ENCODE data around the gene PADI1. TPM values are rescaled to one million over a fixed set of nuclear protein-coding genes. Genes with fewer than 3 reads are reported as not detected.

PADI1 gene
- total RNA-seq, 1 experiment from 2014 or later: 0.37 TPM

- no peak overlapping the region for H3K4me3 ChIP-seq (replicated peaks in 1 of 2; ENCODE audit: low read depth in 1 of 2, low read length in 2 of 2)
- H3K36me3 ChIP-seq (ENCODE audit: control insufficient read depth in 1 of 2, insufficient read depth in 2 of 2, low read length in 2 of 2): no peaks in the 10 kb centered on the region
- no peak overlapping the region for H3K4me2 ChIP-seq (ENCODE audit: low read length)
- ATAC-seq (no peak), DNase-seq (ENCODE audit: low read depth, low spot score) (no peak)
- no peak overlapping the region for H3K9ac ChIP-seq (ENCODE audit: low read length)
- ChIA-PET POLR2A (no interaction called here), CTCF (no interaction called here), RAD21 (ENCODE audit: low non-redundant PET in 1 of 2, low total read pairs in 2 of 2, uncharacterized antibody in 2 of 2, unreplicated experiment in 2 of 2) (no interaction called here)
- TF ChIP-seq REST (IDR thresholded peaks at IDR 0.05; ENCODE audit: low read depth) (no peak), ZFX (IDR thresholded peaks at IDR 0.05) (no peak), CEBPB (IDR thresholded peaks at IDR 0.05; ENCODE audit: low read depth) (no peak), POLR2AphosphoS5 (IDR thresholded peaks at IDR 0.05; ENCODE audit: low read depth, low read length) (no peak), ZBTB33 (IDR thresholded peaks at IDR 0.05; ENCODE audit: extremely low read depth, insufficient replicate concordance, low read length) (no peak), CBX3 (IDR thresholded peaks at IDR 0.05; ENCODE audit: low read depth) (no peak), MAX (IDR thresholded peaks at IDR 0.05) (no peak), EGR1 (IDR thresholded peaks at IDR 0.05; ENCODE audit: low read depth) (no peak), SIN3A (IDR thresholded peaks at IDR 0.05; ENCODE audit: low read depth) (no peak), SRF (IDR thresholded peaks at IDR 0.05; ENCODE audit: low read depth) (no peak), YY1 (IDR thresholded peaks at IDR 0.05; ENCODE audit: extremely low read depth, insufficient replicate concordance, low read depth, low read length) (no peak), ATF3 (IDR thresholded peaks at IDR 0.05) (no peak), ELF1 (IDR thresholded peaks at IDR 0.05; ENCODE audit: borderline replicate concordance, low read depth) (no peak), FOSL1 (IDR thresholded peaks at IDR 0.05; ENCODE audit: low read depth) (no peak), EZH2phosphoT487 (IDR thresholded peaks at IDR 0.05; ENCODE audit: borderline replicate concordance) (no peak), SP1 (IDR thresholded peaks at IDR 0.05; ENCODE audit: low read depth) (no peak), POLR2A (IDR thresholded peaks at IDR 0.05; ENCODE audit: borderline replicate concordance, extremely low read depth, insufficient read depth, insufficient read length) (no peak), CTCF (IDR thresholded peaks at IDR 0.05 in 2 of 3, conservative IDR thresholded peaks at IDR 0.05 in 1 of 3; ENCODE audit: borderline replicate concordance in 1 of 3, insufficient read depth in 1 of 3, low read depth in 2 of 3, low read length in 2 of 3) (no peak), ZNF274 (IDR thresholded peaks at IDR 0.05; ENCODE audit: low read depth, low read length) (no peak), RAD21 (IDR thresholded peaks at IDR 0.05; ENCODE audit: low read depth) (no peak)
- H3K79me2 ChIP-seq (ENCODE audit: insufficient read depth, low read length): no peaks in the 10 kb centered on the region
- no TSS peak for BruUV-seq (replicated peaks)
- H3K27me3 ChIP-seq (ENCODE audit: insufficient read depth, low read length): no peaks in the 10 kb centered on the region
- intact Hi-C loops (cut with micrococcal nuclease): no loop called here
- H3K4me1 ChIP-seq (ENCODE audit: control insufficient read depth in 1 of 2, insufficient read depth in 2 of 2, low read length in 2 of 2): peaks cover 0 to 8% of the 10 kb centered on the region in 2 experiments; a peak in 3 of 4 replicates
- H4K20me1 ChIP-seq (ENCODE audit: insufficient read depth): no peaks in the 10 kb centered on the region
- H3K9me3 ChIP-seq (ENCODE audit: control insufficient read depth in 1 of 2, insufficient read depth in 1 of 2, low read depth in 1 of 2, low read length in 2 of 2): no peaks in the 10 kb centered on the region
- no peak overlapping the region for H3K27ac ChIP-seq (ENCODE audit: low read depth, low read length)
- H2AFZ ChIP-seq (ENCODE audit: low read depth, low read length, poor library complexity, severe bottlenecking): no peak overlapping the region
- no peaks in the 10 kb centered on the region for H3K9me2 ChIP-seq (ENCODE audit: insufficient read depth)
Measured at GRCh38 chr1:17162941-17163340, 42.0 kb upstream of the PADI1 start.
